Psoas muscle (tissue), 7 donors: ENCODE results near the gene CCL4L2. TPM values are rescaled to one million over a fixed set of nuclear protein-coding genes. Genes with fewer than 3 reads are reported as not detected.

Experiments used
- polyA plus RNA-seq, 3 donors: library from polyadenylated mRNA; stranded (reverse); fragments of 200-250 nt; gene quantifications; one replicate each; pipeline ENCODE4 v1.2.3, GENCODE V29; 2013
- total RNA-seq, 4 donors: library from RNA; stranded (reverse); fragmentation: NEBNext Ultra II Directional in 2 of 4; extraction: Animal tissue kit (Norgen Biotek cat#: 25700) in 2 of 4; gene quantifications; one replicate each; pipeline versions ENCODE4 v1.2.1 to v1.2.4, GENCODE V29; 2021 to 2023
- donor health status: healthy with polysubstance abuse.
- donor health status: DM: no; HTN: no; CAD: no; lungs with moderate emphysema.
- donor health status: Bipolar disorder and iron deficiency.
- donor health status: healthy.
- donor health status: DM: no; HTN: no; CAD: no.
- donor health status: DM: no; HTN: no; CAD: no.
- donor health status: DM: yes; HTN: yes; CAD: no.

Gene CCL4L2
- total and polyA plus RNA-seq, 7 donors: not detected

Other genes starting within 250 kb of the CCL4L2 start
- gene CCL16, start 229.6 kb upstream of the CCL4L2 start, total RNA-seq: not detected
- gene CCL16, start 229.6 kb upstream of the CCL4L2 start, polyA plus RNA-seq: under 1 TPM in 1 of 3 donors, not detected in 2; 0.04 TPM
- 10 to 100 TPM in 2 of 4 donors, 1 to 10 TPM in 2; 4.2 to 13.1 (median 9.6) TPM for gene CCL14, start 224.3 kb upstream of the CCL4L2 start, total RNA-seq
- gene CCL14, start 224.3 kb upstream of the CCL4L2 start, polyA plus RNA-seq: 10 to 100 TPM; 10.8 to 42.2 (median 19.9) TPM
- not detected for gene CCL15, start 209.5 kb upstream of the CCL4L2 start, total RNA-seq
- not detected for gene CCL15, start 209.5 kb upstream of the CCL4L2 start, polyA plus RNA-seq
- not detected for gene CCL23, start 193.1 kb upstream of the CCL4L2 start, total RNA-seq
- gene CCL23, start 193.1 kb upstream of the CCL4L2 start, polyA plus RNA-seq: under 1 TPM; 0.18 to 0.47 (median 0.38) TPM
- 10 to 100 TPM in 1 of 4 donors, under 1 TPM in 2, not detected in 1; 0.59 to 11.9 (median 0.77) TPM for gene CCL18, start 146.8 kb upstream of the CCL4L2 start, total RNA-seq
- gene CCL18, start 146.8 kb upstream of the CCL4L2 start, polyA plus RNA-seq: under 1 TPM in 2 of 3 donors, not detected in 1; 0.04 to 0.35 TPM
- gene CCL3, start 120.9 kb upstream of the CCL4L2 start, total RNA-seq: 1 to 10 TPM in 1 of 4 donors, under 1 TPM in 2, not detected in 1; 0.25 to 3.6 (median 0.30) TPM
- under 1 TPM; 0.06 to 0.34 (median 0.22) TPM for gene CCL3, start 120.9 kb upstream of the CCL4L2 start, polyA plus RNA-seq
- gene CCL4, start 107.2 kb upstream of the CCL4L2 start, total RNA-seq: 1 to 10 TPM in 1 of 4 donors, under 1 TPM in 3; 0.41 to 2.2 (median 0.56) TPM
- under 1 TPM; 0.13 to 0.40 (median 0.20) TPM for gene CCL4, start 107.2 kb upstream of the CCL4L2 start, polyA plus RNA-seq
- 1 to 10 TPM; 1.3 to 5.6 (median 3.7) TPM for gene TBC1D3B, start 34.4 kb upstream of the CCL4L2 start, total RNA-seq
- 1 to 10 TPM; 1.3 to 2.0 (median 1.5) TPM for gene TBC1D3B, start 34.4 kb upstream of the CCL4L2 start, polyA plus RNA-seq
- under 1 TPM in 1 of 4 donors, not detected in 3; 0.76 TPM for gene CCL3L1, start 14.3 kb upstream of the CCL4L2 start, total RNA-seq
- gene CCL3L1, start 14.3 kb upstream of the CCL4L2 start, polyA plus RNA-seq: not detected
- gene TBC1D3I, start 53.5 kb downstream of the CCL4L2 start, total RNA-seq: under 1 TPM in 2 of 4 donors, not detected in 2; 0.49 to 0.78 TPM
- gene TBC1D3I, start 53.5 kb downstream of the CCL4L2 start, polyA plus RNA-seq: under 1 TPM in 2 of 3 donors, not detected in 1; 0.23 to 0.55 TPM
- gene TBC1D3G, start 112.8 kb downstream of the CCL4L2 start, total RNA-seq: not detected
- gene TBC1D3G, start 112.8 kb downstream of the CCL4L2 start, polyA plus RNA-seq: 1 to 10 TPM in 1 of 3 donors, not detected in 2; 2.8 TPM
- not detected for gene TBC1D3H, start 177.4 kb downstream of the CCL4L2 start, total RNA-seq
- gene TBC1D3H, start 177.4 kb downstream of the CCL4L2 start, polyA plus RNA-seq: not detected